Right ventricle myocardium superior (tissue), 1 donor: Measurements from ENCODE around the gene TERB2. TPM values are rescaled to one million over a fixed set of nuclear protein-coding genes. Genes with fewer than 3 reads are reported as not detected.
"Not testable (repeated sequence)": the region's sequence is repeated elsewhere in the genome, so short reads cannot be mapped to it uniquely, and the experiment has no call there.

ENCODE experiments used
- ATAC-seq: fragments of 200-7000 bp; cut with Tn5 transposase; one replicate; pipeline ENCODE4 v1.9.1; 2020; ENCODE audit warnings: mild to moderate bottlenecking; ENCODE audit not compliant: poor library complexity
- DNase-seq: peaks from one replicate; pipeline ENCODE4 v3.0.0-alpha.2; 2020
- intact Hi-C: fragments of 100-400 bp; cut with DNase I; formaldehyde crosslinking; loops from one replicate; pipeline ENCODE4 v1.11.2; 2022
- long read RNA-seq: library from polyadenylated mRNA; unstranded; transcript quantifications from one replicate; pipeline ENCODE4 v2.0.0, GENCODE V29; 2021
- total RNA-seq: library from RNA; stranded (reverse); fragmentation: NEBNext Ultra II Directional; extraction: Animal tissue kit (Norgen Biotek cat#: 25700); gene quantifications from one replicate; pipeline ENCODE4 v1.2.1, GENCODE V29; 2021
- donor health status: DM: no; HTN: yes; CAD: no; lungs with severe emphysema.

TERB2 gene, protein sequence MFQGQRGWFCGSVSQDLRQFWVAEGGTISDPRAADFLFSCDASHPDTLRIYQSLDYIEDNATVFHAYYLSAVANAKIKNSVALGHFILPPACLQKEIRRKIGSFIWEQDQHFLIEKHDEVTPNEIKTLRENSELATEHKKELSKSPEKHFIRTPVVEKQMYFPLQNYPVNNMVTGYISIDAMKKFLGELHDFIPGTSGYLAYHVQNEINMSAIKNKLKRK
- not detected for total RNA-seq
- long read RNA-seq: 0 reads

DNA sequence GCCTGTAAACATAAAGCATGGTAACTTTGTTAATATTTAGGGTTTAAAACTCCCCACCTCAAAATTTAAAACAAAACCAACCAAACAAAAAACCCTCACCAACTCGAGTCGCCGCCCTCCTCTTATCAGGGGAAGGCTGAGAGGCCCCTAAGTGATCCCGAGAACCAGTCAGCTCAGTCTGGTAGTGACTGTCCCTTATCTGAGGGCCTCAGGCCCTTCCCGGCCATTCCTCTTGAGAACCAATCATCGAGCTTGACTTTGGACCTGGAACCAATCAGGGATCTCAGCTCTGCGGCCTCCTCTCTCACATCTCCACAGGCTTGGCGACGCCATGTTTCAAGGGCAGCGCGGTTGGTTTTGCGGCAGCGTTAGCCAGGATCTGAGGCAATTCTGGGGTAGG, at the start of gene TERB2:
TSS of gene TERB2 (plus strand) at position 300 of the 400 bp plus-strand sequence. CDS start at position 332, 32 bp downstream.
- ATAC-seq: no peak
- no peak for DNase-seq
- intact Hi-C loops: no loop called here

DNA sequence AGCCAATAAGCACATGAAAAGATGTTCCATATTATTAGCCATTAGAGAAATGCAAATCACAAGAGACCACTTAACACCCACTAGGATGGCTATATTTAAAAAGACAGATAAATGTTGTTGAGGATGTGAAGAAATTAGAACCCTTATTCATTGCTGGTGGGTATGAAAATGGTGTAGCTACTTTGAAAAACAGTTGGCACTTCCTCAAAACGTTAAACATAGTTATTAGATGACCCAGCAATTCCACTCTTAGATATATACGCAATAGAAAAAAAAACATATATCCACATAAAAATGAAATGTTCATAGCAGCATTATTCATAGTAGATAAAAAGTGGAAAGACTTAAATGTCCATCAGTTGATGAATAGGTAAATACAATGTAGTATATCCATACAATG, 47.1 kb upstream of the TERB2 start:
- ATAC-seq: no peak
- DNase-seq: no peak
- intact Hi-C loops: no loop called here

DNA sequence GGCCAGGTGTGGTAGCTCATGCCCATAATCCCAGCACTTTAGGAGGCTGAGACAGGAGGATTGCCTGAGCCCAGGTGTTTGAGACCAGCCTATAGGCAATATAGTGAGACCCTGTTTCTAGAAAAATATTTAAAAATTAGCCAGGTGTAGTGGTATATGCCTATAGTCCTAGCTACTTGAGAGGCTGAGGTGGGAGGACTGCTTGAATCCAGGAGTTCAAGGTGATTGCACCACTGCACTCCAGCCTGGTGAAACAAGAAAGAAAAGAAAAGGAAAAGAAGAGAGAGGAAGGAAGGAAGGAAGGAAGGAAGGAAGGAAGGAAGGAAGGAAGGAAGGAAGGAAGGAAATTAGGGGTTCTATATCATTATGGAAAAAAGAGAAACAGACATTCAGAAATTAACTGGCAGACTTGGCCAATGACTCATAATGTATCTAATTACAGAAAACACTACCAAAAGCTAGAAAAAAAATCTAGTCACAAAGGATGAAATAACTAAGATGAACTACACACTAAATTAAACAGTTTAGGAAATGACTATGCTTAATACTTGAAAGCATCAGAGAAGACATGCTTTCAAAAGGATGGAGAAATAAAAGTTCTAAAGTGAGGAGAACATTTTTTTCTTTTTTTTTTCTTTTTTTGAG, 45.4 kb upstream of the TERB2 start:
- intact Hi-C loops: no loop called here
- no peak for ATAC-seq
- DNase-seq: no peak

DNA sequence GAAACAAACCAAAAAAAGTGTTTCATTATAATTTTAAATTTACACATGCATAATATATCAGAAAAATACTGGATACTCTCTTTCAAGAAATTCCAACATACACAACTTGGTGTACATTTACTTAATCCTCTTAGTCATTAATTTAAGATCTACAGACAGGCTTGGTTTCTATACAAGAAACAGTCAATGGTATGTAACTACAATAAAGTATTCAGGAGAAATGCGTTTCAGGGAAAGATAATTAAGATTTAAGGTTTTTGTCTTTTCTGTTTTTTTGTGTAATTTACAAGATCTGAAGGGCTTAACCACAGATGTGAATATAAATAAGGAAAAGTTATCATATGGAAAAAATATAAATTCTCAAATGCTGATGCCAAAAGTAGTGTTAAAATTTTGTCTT, 44.3 kb upstream of the TERB2 start:
- intact Hi-C loops, DNase-seq, ATAC-seq: not testable (repeated sequence)

DNA sequence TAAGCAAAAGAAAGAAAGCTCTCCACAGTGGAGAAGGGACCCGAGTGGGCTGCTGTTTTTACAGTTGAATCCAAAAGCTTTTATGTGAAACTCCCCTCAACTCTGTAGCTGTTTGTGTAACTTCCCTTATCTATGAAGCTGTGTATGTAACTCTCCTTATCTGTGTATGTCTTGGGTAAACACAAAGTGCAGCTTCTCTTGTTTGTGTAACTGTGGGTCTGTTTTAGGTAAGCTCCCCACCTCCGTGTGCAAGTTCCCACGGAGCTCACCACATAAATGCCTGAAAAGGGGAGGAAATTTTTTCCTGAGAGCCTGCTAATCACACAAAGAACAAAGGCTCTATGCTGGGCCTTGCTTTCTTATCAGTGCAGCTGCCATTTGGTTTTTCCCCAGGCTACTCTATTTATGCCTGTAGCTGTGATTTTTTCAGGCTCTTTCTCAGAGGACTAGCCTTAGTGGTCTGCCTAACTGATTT, 43.5 kb upstream of the TERB2 start:
- ATAC-seq, DNase-seq, intact Hi-C loops: not testable (repeated sequence)

DNA sequence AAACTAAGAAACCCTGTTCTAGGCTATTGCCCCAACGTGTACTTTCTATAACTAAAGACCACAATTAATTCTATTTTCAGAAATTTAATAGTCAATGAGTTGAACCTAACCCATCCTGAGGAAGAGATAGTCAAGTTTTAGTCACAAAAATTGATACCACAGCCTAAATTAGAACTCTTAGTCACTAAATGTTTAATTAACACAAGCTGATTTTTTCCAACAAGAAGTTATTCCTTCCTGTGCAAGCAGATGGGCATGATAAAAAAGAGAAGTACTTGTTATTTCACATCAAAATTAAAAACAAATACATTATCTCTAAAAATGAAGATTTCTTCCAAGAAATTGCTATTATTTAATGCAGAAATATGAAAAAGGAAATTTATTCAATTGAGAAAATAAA, 38.4 kb upstream of the TERB2 start:
- DNase-seq (no peak), ATAC-seq (no peak)
- intact Hi-C loops: no loop called here

DNA sequence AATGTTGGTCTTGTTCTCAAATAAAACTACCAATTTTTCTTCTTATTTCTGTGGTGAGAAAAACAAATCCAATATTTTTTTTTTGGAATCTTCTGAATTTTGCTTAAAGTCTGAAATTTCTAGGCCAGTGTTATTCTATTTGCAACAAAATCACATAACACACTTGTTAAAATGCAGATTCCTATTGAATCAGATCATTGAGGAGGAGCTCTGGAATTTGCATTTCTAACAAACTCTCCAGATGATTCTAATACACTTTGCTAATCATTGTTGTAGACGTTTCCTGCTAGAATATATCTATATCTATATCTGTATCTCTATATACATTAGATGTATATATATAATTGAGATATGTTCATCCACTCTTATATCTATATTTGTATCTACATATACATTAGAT, 27.8 kb upstream of the TERB2 start:
- intact Hi-C loops, DNase-seq, ATAC-seq: not testable (repeated sequence)

DNA sequence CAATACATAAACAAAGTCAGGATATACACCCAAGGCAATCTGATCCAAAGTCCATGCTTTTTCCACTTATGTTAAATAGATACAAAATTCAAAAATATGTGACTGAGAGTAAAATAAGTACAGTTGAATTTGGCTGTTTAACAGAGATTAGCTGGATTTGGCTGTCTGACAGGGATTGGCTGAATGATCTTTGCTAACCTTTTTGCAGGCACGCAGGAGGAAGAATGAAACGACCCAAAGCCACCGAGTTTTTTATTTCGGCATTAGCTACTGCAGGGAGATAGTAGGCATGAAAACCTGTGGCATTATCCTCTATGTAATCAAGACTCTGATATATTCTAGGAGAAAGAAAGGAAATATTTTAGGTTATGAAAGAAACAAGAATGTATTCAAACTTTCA, 26.2 kb upstream of the TERB2 start:
- ATAC-seq, DNase-seq, intact Hi-C loops: not testable (repeated sequence)

DNA sequence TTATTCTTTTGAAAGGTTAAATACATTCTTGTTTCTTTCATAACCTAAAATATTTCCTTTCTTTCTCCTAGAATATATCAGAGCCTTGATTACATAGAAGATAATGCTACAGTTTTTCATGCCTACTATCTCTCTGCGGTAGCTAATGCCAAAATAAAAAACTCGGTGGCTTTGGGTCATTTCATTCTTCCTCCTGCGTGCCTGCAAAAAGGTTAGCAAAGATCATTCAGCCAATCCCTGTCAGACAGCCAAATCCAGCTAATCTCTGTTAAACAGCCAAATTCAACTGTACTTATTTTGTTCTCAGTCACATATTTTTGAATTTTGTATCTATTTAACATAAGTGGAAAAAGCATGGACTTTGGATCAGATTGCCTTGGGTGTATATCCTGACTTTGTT, 1.8 kb downstream of the TERB2 start:
- intact Hi-C loops, ATAC-seq, DNase-seq: not testable (repeated sequence)

DNA sequence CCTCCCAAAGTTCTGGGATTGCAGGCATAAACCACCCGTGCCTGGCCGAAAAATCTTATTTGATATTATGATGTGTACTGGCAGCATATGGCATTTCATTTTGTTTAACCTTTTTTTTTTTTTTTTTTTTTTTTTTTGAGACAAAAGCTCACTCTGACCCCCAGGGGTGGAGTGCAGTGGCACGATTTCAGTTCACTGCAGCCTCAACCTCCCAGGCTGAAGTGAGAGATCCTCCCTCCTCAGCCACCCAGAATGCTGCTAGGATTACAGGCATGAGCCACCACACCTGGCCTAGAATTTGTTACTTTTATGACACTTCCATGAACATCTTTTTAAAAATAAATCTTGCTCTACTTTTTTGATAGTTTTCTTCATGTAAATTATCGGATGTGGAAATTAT, 12.0 kb downstream of the TERB2 start:
- DNase-seq: no peak
- no peak for ATAC-seq
- intact Hi-C loops: loop anchor here (5.0 kb wide), 1 partner anchor 69 kb away; no protein-coding TSS in a partner anchor

DNA sequence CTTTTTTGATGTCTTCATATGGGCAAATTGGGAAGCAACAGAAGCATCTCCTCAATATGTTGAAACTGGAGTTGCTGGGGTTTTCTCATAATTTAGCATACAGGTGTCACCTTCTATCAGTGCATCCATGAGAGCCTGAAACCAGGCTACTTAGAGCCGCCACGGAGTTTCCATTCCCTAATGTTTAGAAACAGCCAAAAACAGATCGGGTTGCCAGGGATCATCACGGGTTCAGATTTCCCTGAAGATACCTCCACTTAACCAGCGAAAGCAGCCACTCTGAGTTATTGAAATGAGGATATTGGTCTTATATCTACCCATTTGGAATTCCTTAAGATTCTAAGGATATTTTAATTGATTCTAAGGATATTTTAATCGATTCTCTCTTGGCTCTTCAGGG, 14.5 kb downstream of the TERB2 start:
- ATAC-seq (no peak), DNase-seq (no peak)
- intact Hi-C loops: no loop called here

DNA sequence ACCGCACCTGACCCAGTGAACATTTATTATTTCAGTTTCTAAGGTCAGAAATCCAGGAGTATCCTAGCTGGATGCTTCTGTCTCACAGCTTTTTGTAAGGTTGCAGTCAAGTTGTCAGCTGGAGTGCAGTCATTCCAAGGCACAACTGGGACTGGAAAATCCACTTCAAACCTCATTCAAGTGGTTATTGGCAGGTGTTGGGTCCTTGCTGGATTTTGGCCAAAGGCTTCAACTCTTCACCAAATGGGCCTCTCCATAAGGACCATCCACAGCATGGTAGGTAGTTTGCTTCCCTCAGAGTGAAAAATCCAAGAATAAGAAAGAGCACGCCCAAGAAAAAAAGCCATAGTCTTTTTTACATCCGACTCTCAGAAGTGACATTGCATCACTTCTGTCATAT, 19.7 kb downstream of the TERB2 start:
- intact Hi-C loops, ATAC-seq, DNase-seq: not testable (repeated sequence)

DNA sequence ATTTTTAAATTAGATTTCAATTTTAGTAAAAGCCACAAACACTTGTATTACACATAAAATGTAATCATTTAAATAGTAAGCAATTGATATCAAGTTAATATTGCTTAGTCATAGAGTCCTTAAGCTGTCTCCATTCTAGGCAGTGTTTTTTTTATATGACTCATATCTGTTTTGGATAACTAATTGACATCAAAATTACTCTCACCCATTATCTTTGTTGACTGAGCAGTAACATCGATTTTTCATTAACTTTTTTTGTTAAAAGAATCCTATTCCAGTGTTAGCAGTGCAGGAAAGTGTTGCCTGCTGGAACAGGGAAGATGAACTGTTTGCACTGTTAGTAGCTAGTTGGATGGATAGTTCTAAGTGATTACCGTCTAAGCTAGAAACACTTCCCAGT, 21.3 kb downstream of the TERB2 start:
- ATAC-seq, intact Hi-C loops, DNase-seq: not testable (repeated sequence)

DNA sequence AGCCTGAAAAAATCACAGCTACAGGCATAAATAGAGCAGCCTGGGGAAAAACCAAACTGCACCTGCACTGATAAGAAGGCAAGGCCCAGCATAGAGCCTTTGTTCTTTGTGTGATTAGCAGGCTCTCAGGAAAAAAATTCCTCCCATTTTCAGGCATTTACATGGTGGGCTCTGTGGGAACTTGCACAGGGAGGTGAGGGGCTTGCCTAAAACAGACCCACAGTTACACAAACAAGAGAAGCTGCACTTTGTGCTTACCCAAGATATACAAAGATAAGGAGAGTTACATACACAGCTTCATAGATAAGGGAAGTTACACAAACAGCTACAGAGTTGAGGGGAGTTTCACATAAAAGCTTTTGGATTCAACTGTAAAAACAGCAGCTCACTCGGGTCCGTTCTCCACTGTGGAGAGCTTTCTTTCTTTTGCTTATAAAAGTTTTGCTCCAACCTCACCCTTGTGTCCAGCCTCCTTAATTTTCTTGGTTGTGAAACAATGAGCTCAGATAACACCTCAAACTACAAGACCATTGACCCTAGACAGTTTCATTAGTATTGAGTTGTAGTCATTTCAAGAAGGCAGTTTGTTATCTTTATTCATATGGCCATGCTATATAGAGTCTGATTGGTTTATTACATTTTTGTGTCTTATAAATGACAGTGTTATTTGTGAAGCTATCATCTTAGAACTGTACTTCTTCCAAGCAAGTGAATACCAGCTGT, 23.3 kb downstream of the TERB2 start:
- intact Hi-C loops, DNase-seq, ATAC-seq: not testable (repeated sequence)

DNA sequence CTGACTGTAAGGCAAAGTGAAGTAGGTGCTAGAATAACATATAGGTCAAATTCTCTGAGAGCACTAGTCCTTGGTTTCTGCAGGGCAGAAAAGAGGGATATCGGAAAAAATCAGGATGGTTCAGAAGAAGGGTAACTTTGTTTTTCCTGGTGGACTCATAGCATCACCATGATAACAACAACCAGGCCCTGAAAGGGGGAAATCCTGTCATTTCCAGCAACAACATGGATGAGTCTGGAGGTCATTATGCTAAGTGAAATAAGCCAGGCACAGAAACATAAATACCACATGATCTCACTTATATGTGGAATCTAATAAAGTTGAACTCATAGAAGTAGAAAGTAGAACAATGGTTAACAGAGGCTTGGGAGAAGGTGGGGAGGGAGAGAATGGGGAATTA, 27.7 kb downstream of the TERB2 start:
- intact Hi-C loops, DNase-seq, ATAC-seq: not testable (repeated sequence)

DNA sequence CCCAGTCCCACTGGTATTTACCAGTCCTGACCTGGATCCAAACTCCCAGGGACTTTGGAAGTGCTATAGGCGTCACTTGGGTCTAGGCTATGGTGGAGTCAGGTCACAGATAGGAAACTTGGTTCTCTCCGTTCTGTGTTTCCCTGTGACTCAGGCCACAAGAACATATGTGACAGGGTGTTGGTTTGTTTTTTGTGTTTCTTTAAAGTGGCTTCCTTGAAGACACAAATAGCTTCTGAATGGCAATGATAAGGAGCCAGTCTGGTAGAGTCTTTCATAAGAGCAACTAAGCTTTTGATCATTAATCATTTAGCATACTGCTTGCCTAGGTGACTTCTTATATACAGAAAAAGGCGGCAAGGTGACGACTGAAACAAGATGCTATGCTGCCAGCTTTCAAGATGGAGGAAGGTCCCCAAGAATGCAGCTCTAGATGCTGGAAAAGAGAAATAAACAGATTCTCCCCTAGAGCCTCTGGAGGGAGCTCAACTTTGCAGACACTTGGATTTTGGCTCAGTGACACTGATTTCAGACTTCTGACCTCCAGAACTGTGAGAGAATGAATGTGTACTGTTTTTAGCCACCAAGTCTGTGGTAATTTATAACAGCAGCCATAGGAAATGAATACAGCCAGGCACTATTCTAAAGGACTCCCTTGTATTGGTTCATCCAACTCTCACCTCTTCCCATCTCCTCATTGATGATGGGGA, 30.0 kb downstream of the TERB2 start:
- DNase-seq, intact Hi-C loops, ATAC-seq: not testable (repeated sequence)

DNA sequence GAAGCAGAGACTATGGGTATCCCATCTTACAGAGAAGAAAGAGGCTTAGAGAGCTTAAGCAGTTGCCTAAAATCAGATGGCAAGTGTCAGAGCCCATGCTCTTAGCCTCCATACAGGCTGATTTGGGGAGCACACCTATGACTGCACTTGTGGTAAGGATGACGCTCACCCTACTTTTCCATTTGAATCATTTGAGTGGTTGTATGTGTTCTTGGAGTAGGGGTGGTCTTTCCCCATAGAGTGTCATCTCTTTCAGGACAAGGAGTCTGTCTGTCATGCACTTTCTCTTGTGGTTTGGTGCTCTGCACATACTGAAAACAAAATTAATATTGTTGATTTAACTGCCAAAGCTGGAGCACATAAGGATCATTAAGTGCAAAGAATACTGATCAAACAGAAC, 31.2 kb downstream of the TERB2 start:
- ATAC-seq, DNase-seq, intact Hi-C loops: not testable (repeated sequence)

DNA sequence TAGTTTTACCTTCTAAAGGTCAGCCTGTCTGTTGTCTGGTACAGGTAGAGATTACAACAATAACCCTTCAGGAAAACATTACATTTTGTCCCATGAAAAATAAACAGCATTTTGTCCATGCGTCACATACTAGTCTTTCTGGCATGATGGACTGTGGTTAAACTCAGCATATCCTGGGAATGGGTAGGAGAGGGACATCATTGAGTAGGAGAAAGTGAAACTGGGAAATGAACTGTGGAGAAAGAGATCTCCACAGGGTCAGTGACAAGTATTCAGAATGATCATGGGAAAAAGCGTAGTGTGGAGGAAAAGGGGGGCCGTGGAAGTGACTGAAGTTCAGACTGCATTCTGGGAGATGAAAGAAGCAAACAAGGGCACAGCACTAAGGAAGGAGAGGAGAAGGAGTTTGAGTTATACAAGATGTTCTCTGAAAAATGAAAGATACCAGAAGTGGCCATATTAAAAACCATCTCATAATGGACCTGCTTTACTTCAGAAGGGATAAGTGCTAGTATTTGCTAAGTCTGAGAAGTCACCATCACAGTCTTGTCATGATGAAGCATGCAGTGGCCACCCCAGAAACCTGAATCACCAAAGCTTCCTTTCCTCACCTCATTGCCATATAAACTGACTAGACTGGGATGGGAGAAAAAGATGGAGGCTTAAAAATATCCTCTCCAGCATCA, 31.8 kb downstream of the TERB2 start:
- DNase-seq, intact Hi-C loops, ATAC-seq: not testable (repeated sequence)
